Mucosa of gallbladder (tissue), 1 donor: ENCODE data around the gene AIMP2. TPM values are rescaled to one million over a fixed set of nuclear protein-coding genes. Genes with fewer than 3 reads are reported as not detected.
"Not testable (repeated sequence)": the region's sequence is repeated elsewhere in the genome, so short reads cannot be mapped to it uniquely, and the experiment has no call there.

Source experiments
- DNase-seq: peaks from one replicate; pipeline ENCODE4 v3.0.0-alpha.2; 2020; ENCODE audit warnings: low spot score
- total RNA-seq: library from RNA; stranded (reverse); gene quantifications from one replicate; pipeline ENCODE4 v1.2.1, GENCODE V29; 2021
- donor health status: DM: no; HTN: no; CAD: no.

The AIMP2 gene
- total RNA-seq, result 20.0 TPM

DNA sequence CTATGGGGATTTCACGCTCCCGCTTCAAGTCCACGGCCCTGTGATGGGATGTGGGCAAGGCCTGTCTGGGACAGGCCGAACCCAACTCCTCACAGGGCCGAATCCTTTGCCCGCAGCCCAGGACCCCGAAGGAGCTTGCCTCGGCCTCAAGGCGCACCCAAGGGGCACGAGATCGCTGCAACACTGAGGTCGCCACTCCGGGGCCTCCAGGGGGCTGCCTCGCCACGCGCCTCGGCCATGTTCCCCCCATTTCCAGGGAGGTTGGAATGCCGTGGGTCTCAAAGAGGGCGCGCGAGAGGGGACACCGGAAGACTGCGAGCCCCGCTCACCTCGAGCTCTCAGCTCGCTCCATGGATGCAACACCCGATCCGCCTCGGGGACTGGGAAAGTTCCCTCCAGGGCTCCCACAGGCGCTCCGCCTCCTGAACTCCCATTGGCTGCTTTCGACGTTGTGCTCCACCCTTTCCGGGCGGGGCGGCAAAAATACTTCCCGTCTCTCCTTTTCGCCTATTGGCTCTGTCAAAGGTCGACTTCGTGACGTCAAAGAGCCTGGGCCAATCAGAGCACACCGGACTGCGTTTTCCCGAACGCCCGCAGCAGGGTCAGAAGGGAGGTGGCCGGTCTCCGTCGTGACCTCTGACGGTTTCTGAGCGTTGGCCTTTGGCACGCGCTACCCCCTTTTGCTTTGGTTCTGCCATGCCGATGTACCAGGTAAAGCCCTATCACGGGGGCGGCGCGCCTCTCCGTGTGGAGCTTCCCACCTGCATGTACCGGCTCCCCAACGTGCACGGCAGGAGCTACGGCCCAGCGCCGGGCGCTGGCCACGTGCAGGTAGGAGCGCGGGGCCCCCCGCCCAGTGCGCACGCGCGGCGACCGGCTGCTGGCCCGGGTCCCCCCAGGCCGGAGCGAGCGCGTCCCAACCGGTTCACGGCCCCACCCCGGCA is at the start of gene AIMP2, which contains the start of gene PMS2:
TSS of gene AIMP2 (plus strand) at position 605 of the 944 bp plus-strand sequence. CDS start at position 697, 92 bp downstream.
TSS of gene PMS2 (minus strand) at position 382 of the 944 bp plus-strand sequence. CDS start at position 352, 30 bp downstream.
- DNase-seq, result peak; percentile 99

- DNase-seq, result not testable (repeated sequence)
Measured at GRCh38 chr7:5963205-5963604, 45.9 kb upstream of the AIMP2 start.

DNA sequence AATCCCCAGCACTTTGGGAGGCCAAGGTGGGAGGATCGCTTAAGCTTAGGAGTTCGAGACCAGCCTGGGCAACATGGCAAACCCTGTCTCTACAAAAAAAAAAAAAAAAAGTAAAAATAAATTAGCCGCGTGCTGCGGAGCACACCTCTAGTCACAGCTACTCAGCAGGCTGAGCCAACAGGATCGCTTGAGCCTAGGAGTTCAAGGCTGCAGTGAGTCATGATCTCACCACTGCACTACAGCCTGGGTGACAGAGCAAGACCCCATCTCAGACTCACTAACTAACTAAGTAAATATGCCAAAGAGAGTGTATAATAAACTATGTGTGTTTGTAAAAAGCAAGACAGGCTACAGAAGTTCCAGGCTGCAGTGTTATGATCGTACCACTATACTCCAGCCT is 45.3 kb upstream of the AIMP2 start:
- not testable (repeated sequence) for DNase-seq

GRCh38 chr7:5970347-5970911 is 38.6 kb upstream of the AIMP2 start, which contains the start of gene RSPH10B:
Gene RSPH10B, minus strand, starts transcription at chr7:5970689. Its CDS starts 3,573 bp downstream, at chr7:5967116.
- not testable (repeated sequence) for DNase-seq

- DNase-seq, result not testable (repeated sequence)
Measured at GRCh38 chr7:5973580-5973979, 35.5 kb upstream of the AIMP2 start.

DNA sequence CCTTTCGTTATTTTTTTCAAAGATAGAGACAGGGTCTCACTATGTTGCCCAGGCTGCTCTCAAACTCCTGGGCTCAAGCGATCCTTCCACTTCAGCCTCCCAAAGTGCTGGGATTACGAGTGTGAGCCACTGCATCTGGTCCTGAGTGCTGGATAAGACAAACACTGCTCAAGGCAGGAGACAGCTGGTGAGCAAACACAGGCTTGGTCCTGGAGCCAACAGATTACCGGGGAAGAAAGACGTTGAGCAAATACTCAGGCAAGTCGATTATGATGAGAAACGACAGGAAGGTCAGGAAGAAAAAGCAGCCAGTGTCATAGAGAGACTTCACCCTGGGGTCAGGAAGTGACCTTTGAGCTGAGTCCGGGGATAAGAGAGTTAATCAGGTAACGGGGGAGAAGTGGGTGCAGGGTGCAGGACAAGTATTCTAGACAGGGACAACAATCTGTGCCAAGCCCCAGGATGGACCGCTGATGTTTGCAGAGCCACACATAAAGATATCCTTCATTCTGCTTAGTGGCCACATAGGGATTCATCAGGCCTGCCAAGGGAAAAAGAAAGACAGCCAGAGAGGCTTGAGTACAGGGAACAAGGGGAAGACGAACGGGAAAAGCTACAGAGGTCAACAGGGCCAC is 29.3 kb upstream of the AIMP2 start:
- not testable (repeated sequence) for DNase-seq

GRCh38 chr7:5987061-5987460 is 22.0 kb upstream of the AIMP2 start:
- not testable (repeated sequence) for DNase-seq

DNA sequence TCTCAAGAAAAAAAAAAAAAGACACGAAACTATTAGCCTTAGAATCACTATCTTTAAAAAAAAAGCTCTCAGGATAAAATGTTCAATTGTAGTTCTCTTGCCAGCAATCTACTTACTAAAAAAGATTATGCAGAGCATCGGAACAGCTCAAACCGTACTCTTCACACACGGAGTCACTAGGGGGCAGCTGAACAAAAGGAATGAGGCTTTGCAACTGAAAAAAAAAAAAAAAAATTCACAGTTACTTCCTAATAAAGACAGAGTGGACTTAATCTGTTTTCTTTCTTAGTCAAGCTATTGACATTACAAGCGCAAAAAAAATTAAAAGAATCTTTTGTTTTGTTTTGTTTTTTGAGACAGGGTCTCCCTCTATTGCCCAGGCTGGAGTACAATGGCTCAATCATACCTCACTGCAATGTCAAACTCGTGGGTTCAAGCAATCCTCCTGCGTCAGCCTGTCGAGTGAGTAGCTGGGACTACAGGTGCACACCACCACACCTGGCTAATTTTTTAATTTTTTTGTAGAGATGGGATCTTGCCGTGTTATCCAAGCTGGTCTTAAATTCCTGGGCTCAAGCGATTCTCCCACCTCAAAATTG is 11.8 kb upstream of the AIMP2 start:
- DNase-seq, result peak; percentile 59

DNA sequence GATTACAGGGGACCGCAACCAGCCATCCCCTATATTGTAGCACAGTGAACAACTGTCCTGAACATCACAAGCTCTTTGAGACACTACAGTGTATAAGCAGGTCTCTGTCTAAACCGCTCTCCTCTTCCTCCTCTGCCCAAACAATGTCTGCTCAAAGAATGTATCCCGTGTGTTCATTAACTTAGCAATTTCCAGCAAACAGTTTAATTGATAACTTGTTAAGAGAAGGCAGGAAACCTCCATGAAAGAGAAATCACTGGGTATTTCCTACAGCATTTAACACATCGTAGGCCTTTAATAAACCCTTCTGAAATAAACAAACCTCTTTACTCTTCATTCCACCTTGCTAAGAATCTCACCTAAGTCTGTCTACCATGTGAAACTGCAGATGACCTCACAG is 1.7 kb upstream of the AIMP2 start:
- no peak for DNase-seq

GRCh38 chr7:6007835-6008590 is 1.1 kb upstream of the AIMP2 start:
- not testable (repeated sequence) for DNase-seq

DNA sequence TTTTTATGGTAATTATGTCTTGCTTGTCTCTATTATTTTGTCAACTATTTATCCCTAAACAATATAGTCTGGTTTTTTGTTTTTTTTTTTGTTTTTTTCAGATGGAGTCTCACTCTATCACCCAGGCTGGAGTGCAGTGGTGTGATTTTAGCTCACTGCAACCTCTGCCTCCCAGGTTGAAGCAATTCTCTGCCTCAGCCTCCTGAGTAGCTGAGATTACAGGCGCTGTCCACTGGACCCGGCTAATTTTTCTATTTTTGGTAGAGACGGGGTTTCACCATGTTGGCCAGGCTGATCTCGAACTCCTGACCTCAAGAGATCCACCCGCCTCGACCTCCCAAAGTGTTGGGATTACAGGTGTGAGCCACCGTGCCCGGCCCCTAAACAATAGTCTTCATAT is 1.3 kb downstream of the AIMP2 start:
- DNase-seq, result not testable (repeated sequence)

DNA sequence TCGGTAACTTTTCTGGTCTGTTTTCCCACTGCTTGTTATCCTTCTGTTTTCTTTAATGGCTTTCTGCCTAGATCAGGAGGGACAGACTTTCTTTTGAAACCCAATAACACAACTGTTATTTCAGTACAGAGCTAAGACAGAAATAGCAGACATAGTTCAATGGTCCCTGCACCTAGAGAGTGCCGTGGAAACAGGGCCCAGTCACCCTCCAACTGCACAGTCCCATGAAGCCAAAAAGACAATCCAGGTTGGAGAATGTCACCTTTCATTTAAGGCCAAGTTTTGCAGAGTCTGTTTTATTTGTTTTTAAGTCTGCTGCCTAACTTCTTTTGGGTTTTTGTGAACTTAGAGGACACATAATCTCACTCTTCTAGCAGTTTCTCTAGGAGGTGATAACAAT is 2.5 kb downstream of the AIMP2 start:
- no peak for DNase-seq

DNA sequence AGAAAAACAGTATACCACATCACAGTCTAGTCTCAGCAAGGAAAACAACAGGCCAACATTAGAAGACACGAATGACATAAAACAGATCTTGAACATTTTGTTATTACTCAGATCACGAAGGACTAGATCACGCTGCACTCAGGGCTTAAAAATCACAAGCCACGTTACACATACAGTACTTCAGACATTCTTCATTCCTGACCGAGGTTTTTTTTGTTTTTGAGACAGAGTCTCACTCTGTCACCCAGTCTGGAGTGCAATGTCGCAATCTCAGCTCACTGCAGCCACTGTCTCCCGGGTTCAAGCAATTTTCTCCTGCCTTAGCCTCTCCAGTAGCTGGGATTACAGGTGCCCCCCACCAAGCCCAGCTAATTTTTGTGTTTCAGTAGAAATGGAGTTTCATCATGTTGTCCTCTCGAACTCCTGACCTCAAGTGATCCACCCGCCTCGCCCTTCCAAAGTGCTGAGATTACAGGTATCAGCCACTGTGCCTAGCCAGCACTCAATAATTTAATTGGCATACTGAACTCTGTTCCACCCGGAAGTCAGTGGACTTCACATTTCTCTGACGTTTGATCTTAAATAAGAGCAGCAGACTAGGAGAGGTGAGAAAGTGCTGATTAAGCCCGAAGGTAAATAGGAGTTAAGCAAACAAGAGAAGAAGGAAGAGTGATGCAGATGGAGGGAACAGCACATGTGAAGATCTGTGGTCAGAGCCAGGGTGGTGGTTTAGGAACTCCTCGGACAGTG is 3.5 kb downstream of the AIMP2 start:
- peak; percentile 17 for DNase-seq

- peak; percentile 46 for DNase-seq
Measured at GRCh38 chr7:6015917-6016652, 7.0 kb downstream of the AIMP2 start.

- no peak for DNase-seq
Measured at GRCh38 chr7:6016653-6016966, 7.5 kb downstream of the AIMP2 start.

DNA sequence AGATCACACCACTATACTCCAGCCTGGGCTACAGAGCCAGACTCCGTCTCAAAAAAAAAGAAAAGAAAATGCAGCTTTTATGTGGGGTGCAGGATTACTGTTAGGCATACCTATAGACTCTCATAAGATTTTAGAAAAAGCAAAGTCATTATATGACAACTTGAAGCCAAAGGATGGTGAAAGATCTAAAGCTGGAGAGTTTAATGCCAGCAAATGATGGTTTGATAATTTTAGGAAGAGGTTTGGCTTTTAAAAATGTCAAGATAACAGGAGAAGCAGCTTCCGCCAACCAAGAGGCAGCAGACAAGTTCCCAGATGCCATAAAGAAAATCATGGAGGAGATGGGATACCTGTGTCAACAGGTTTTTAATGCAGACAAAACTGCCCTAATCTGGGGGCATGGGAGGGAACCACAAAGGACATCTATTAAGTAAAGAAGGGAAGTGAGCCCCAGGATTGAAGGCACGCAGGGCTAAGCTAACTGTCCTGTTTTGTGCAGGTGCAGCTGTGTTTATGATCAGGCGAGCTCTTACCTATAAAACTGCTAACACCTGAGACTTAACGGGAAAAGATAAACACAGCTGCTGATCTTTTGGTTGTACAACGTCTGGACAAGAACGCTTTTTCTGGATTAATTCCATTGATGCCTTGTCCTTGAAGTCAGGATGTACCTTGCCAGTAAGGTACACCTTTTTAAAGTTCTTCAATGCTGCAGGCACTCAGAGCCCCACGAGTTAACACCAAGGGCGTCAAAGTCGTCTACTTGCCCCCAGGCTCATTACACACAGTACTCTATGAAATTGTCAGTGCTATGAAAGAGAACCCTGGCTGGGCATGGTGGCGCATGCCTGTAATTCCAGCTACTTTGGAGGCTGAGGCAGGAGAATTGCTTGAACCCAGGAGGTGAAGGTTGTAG is 11.6 kb downstream of the AIMP2 start:
- no peak for DNase-seq

GRCh38 chr7:6022707-6023106 is 13.6 kb downstream of the AIMP2 start:
- DNase-seq, result no peak

DNA sequence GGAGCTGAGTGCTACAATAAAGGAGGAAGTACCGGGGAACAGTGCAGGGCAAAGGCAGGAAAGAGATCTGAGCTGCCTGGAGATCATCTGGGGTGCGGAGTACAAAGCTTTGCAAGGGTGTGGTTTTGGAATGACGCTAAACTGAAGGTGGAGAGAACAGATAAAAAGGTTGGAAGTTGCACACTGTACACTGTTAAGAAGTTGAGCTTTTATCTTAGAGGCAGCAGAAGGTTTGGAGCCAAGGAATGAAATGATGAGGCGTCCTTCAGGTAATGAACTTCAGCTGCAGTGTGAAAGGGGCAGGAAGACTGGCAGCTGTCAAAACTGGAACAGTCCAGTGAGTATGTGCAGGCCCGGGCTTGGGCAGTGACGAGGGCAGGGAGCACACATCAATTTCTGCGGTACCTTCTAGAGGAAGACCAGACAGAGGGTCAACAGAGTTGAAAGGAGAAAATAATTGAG is 14.9 kb downstream of the AIMP2 start:
- no peak for DNase-seq
